Subcutaneous adipose tissue (tissue), 4 donors: ENCODE data around the gene CD248. TPM values are rescaled to one million over a fixed set of nuclear protein-coding genes. Genes with fewer than 3 reads are reported as not detected.

Experiments
- CTCF ChIP-seq: fragments of 450-650 bp; IDR thresholded peaks from one replicate; pipeline ENCODE4 v1.5.1; 2016; ENCODE audit warnings: low read depth, mild to moderate bottlenecking, control low read depth, antibody characterized with exemption, moderate library complexity
- total RNA-seq, 4 donors: library from RNA; depleted of rRNA; stranded (reverse); fragments of >200 nt; gene quantifications; one replicate each; pipeline ENCODE4 v1.1.0, GENCODE V29; 2016

The CD248 gene
- total RNA-seq, 4 donors from 2014 or later = 49.0 to 226 (median 149) TPM

- no peak for TF ChIP-seq CTCF
Measured at GRCh38 chr11:66267039-66267378, 49.8 kb downstream of the CD248 start.

- no peak for TF ChIP-seq CTCF
Measured at GRCh38 chr11:66266378-66267038, 50.3 kb downstream of the CD248 start.

- no peak for TF ChIP-seq CTCF
Measured at GRCh38 chr11:66265531-66266377, 51.1 kb downstream of the CD248 start.

GRCh38 chr11:66264914-66265313 is 51.9 kb downstream of the CD248 start:
- no peak for TF ChIP-seq CTCF

Other genes starting within 250 kb of the CD248 start
- 10 to 100 TPM; 38.3 to 75.7 (median 41.0) TPM for gene PACS1, start 246.8 kb downstream of the CD248 start, total RNA-seq
- gene KLC2, start 59.3 kb downstream of the CD248 start, total RNA-seq = 10 to 100 TPM; 13.3 to 24.9 (median 19.3) TPM
- gene RAB1B, start 48.4 kb downstream of the CD248 start, total RNA-seq = 10 to 100 TPM; 46.3 to 95.3 (median 68.6) TPM
- gene CNIH2, start 38.9 kb downstream of the CD248 start, total RNA-seq = not detected
- 10 to 100 TPM; 39.0 to 60.5 (median 53.7) TPM for gene YIF1A, start 27.9 kb downstream of the CD248 start, total RNA-seq
- gene TMEM151A, start 25.1 kb downstream of the CD248 start, total RNA-seq = not detected
- 1 to 10 TPM in 3 of 4 donors, under 1 TPM in 1; 0.98 to 3.7 (median 3.3) TPM for gene RIN1, start 19.4 kb upstream of the CD248 start, total RNA-seq
- gene BRMS1, start 28.1 kb upstream of the CD248 start, total RNA-seq = 10 to 100 TPM; 20.5 to 47.1 (median 34.7) TPM
- 10 to 100 TPM; 11.7 to 31.7 (median 18.7) TPM for gene B4GAT1, start 30.6 kb upstream of the CD248 start, total RNA-seq
- gene SLC29A2, start 54.7 kb upstream of the CD248 start, total RNA-seq = 10 to 100 TPM in 2 of 4 donors, 1 to 10 TPM in 2; 3.7 to 30.7 (median 15.5) TPM
- not detected for gene NPAS4, start 104.0 kb upstream of the CD248 start, total RNA-seq
- 10 to 100 TPM; 26.7 to 41.8 (median 39.6) TPM for gene MRPL11, start 121.8 kb upstream of the CD248 start, total RNA-seq
- gene PELI3, start 149.9 kb upstream of the CD248 start, total RNA-seq = 10 to 100 TPM in 3 of 4 donors, 1 to 10 TPM in 1; 8.0 to 16.6 (median 12.6) TPM
- gene DPP3, start 163.4 kb upstream of the CD248 start, total RNA-seq = 10 to 100 TPM; 12.6 to 17.8 (median 15.7) TPM
- 10 to 100 TPM; 25.5 to 53.7 (median 39.3) TPM for gene BBS1, start 193.6 kb upstream of the CD248 start, total RNA-seq
- 10 to 100 TPM in 3 of 4 donors, 1 to 10 TPM in 1; 4.4 to 16.4 (median 12.5) TPM for gene ZDHHC24, start 229.0 kb upstream of the CD248 start, total RNA-seq
- under 1 TPM in 1 of 4 donors, not detected in 3; 0.22 TPM for gene ACTN3, start 229.9 kb upstream of the CD248 start, total RNA-seq